K562 (cell line): ENCODE measurements around the gene NR5A2. TPM values are rescaled to one million over a fixed set of nuclear protein-coding genes. Genes with fewer than 3 reads are reported as not detected.

Experiments
- ATAC-seq: fragments of 200-7000 bp; cut with Tn5 transposase; 3 replicates; pipeline ENCODE4 v1.9.1; 2020; ENCODE audit warnings: moderate library complexity
- BruUV-seq: library from RNA; stranded (reverse); fragments of 400-500 nt; replicated peaks from 2 replicates; lab custom pipeline; 2021; lab: Mats Ljungman, UMichigan
- CTCF ChIA-PET: fragments of 300-600 bp; formaldehyde crosslinking; extraction: SDS; loops from one replicate; lab custom pipeline; 2021; ENCODE audit warnings: low intra/inter-chr PET ratio; lab: Yijun Ruan, JAX
- POLR2A ChIA-PET: fragments of 300-600, 350-650 bp; sonication (Branson Sonifier 250); formaldehyde crosslinking; extraction: SDS; loops from one replicate; lab custom pipeline; 2021; ENCODE audit warnings: antibody characterized with exemption, inconsistent platforms; lab: Yijun Ruan, JAX
- DNase-seq, 4 experiments: peaks; one replicate each; pipeline versions ENCODE4 v3.0.0 to v3.0.0-alpha.2; 2011 to 2018; ENCODE audit warnings: low spot score in 3 of 4, mixed read lengths in 3 of 4; ENCODE audit errors: extremely low read depth in 1 of 4
- FAIRE-seq: peaks from 2 replicates; lab custom pipeline; 2011; peaks lifted over from hg19 to GRCh38; lab: Jason Lieb, UNC
- H2AFZ ChIP-seq: 2 replicates; pipeline ENCODE4 v1.6.0; 2011; ENCODE audit warnings: low read depth, low read length, control low read depth, inconsistent platforms
- H3K27ac ChIP-seq: fragments of 200-600 bp; 3 replicates; pipeline ENCODE4 v1.8.0; 2011; ENCODE audit warnings: low read depth, mild to moderate bottlenecking, control low read depth, inconsistent platforms, low read length, moderate library complexity, mixed read lengths; ENCODE audit errors: extremely low read depth
- H3K27me3 ChIP-seq, 2 experiments: fragments of 300-600 bp in 1 of 2; 2 replicates in 1 of 2; 3 replicates in 1 of 2; pipeline versions ENCODE4 v1.6.0 to v1.8.0; 2011; ENCODE audit warnings: inconsistent platforms in 2 of 2, low read length in 2 of 2, mild to moderate bottlenecking in 1 of 2, mixed read lengths in 1 of 2, moderate library complexity in 1 of 2; ENCODE audit not compliant: control insufficient read depth in 2 of 2, insufficient read depth in 2 of 2
- H3K36me3 ChIP-seq: fragments of 300-600 bp; 3 replicates; pipeline ENCODE4 v1.8.0; 2011; ENCODE audit warnings: mild to moderate bottlenecking, low read length, inconsistent platforms; ENCODE audit not compliant: control insufficient read depth, insufficient read depth
- H3K4me1 ChIP-seq, 2 experiments: fragments of 200-600 bp in 1 of 2; replicated peaks in 1 of 2; 2 replicates in 1 of 2; 3 replicates in 1 of 2; pipeline versions ENCODE4 v1.5.1 to v1.8.0; 2011; ENCODE audit warnings: inconsistent platforms in 2 of 2, low read length in 2 of 2, mild to moderate bottlenecking in 1 of 2, mixed read lengths in 1 of 2, moderate library complexity in 1 of 2; ENCODE audit not compliant: control insufficient read depth in 2 of 2, insufficient read depth in 2 of 2
- H3K4me2 ChIP-seq: 2 replicates; pipeline ENCODE4 v1.6.1; 2011; ENCODE audit warnings: low read length, control low read depth, inconsistent platforms, mixed read lengths; ENCODE audit not compliant: insufficient read depth
- H3K4me3 ChIP-seq: fragments of 200-600 bp; sonication (generic), shearing (Covaris generic); 2 replicates; pipeline ENCODE4 v1.5.1; 2016; ENCODE audit warnings: control low read depth, inconsistent platforms
- H3K79me2 ChIP-seq: fragments of 200-600 bp; 3 replicates; pipeline ENCODE4 v1.8.0; 2011; ENCODE audit warnings: low read length, inconsistent platforms; ENCODE audit not compliant: control insufficient read depth, insufficient read depth
- H3K9ac ChIP-seq, 2 experiments: 2 replicates each; pipeline versions ENCODE4 v1.6.0 to v1.6.1; 2011; ENCODE audit warnings: low read depth in 2 of 2, low read length in 2 of 2, control low read depth in 1 of 2, inconsistent platforms in 1 of 2, mild to moderate bottlenecking in 1 of 2, mixed read lengths in 1 of 2; ENCODE audit not compliant: insufficient read depth in 1 of 2
- H3K9me1 ChIP-seq: one replicate; pipeline ENCODE4 v1.6.0; 2011; ENCODE audit warnings: inconsistent platforms, mild to moderate bottlenecking, low read length, moderate library complexity; ENCODE audit not compliant: control insufficient read depth, insufficient read depth
- H3K9me3 ChIP-seq: replicated peaks from 2 replicates; pipeline ENCODE4 v1.5.1; 2011; ENCODE audit warnings: low read depth, low read length, inconsistent platforms; ENCODE audit not compliant: control insufficient read depth, insufficient read depth
- H4K20me1 ChIP-seq: replicated peaks from 2 replicates; pipeline ENCODE4 v1.6.1; 2011; ENCODE audit warnings: low read length, inconsistent platforms, mixed read lengths; ENCODE audit not compliant: control insufficient read depth, insufficient read depth
- ARID2 ChIP-seq: fragments of 450-650 bp; IDR thresholded peaks from 2 replicates; pipeline ENCODE4 v1.6.1; 2017; ENCODE audit warnings: antibody characterized with exemption, mild to moderate bottlenecking
- ARNT ChIP-seq, 2 experiments: fragments of 450-650 bp; IDR thresholded peaks; 2 replicates each; pipeline ENCODE4 v1.6.1; 2016; ENCODE audit warnings: mild to moderate bottlenecking in 1 of 2
- BHLHE40 ChIP-seq: IDR thresholded peaks from 2 replicates; pipeline ENCODE4 v1.6.1; 2011; ENCODE audit warnings: low read length, improper control_type of control experiment
- EP300 ChIP-seq: IDR thresholded peaks from 2 replicates; pipeline ENCODE4 v1.6.1; 2012; ENCODE audit warnings: low read length, improper control_type of control experiment
- NBN ChIP-seq: fragments of 450-650 bp; IDR thresholded peaks from 2 replicates; pipeline ENCODE4 v1.6.1; 2016; ENCODE audit warnings: low read depth, mild to moderate bottlenecking
- NUFIP1 ChIP-seq: fragments of 450-650 bp; IDR thresholded peaks from 2 replicates; pipeline ENCODE4 v1.6.1; 2018; ENCODE audit not compliant: partially characterized antibody
- PHB ChIP-seq: fragments of 250-450 bp; sonication (Bioruptor Pico); IDR thresholded peaks from 2 replicates; pipeline ENCODE4 v1.5.0; 2021
- PYGO2 ChIP-seq: fragments of 450-650 bp; IDR thresholded peaks from 2 replicates; pipeline ENCODE4 v1.6.1; 2016; ENCODE audit warnings: mild to moderate bottlenecking, missing genetic modification characterization, moderate library complexity, missing compliant biosample characterization
- RB1 ChIP-seq: fragments of 450-650 bp; IDR thresholded peaks from 2 replicates; pipeline ENCODE4 v1.6.1; 2017; ENCODE audit warnings: low read depth, mild to moderate bottlenecking
- RBM17 ChIP-seq: fragments of 200-400 bp; formaldehyde crosslinking; IDR thresholded peaks from 2 replicates; pipeline ENCODE4 v1.6.1; 2017; ENCODE audit warnings: low read depth, mild to moderate bottlenecking, low read length, borderline replicate concordance
- REST ChIP-seq, 2 experiments: fragments of 450-650 bp; formaldehyde crosslinking in 1 of 2; IDR thresholded peaks; 2 replicates each; pipeline versions ENCODE4 v1.4.0 to v1.6.1; 2014 to 2020; ENCODE audit warnings: mild to moderate bottlenecking in 2 of 2, borderline replicate concordance in 1 of 2, low read depth in 1 of 2
- SNAPC5 ChIP-seq: fragments of 250-450 bp; sonication (Bioruptor Pico); IDR thresholded peaks from 2 replicates; pipeline ENCODE4 v1.8.0; 2021; ENCODE audit warnings: moderate library complexity, mild to moderate bottlenecking, inconsistent platforms
- SREBF2 ChIP-seq: sonication (generic); formaldehyde crosslinking; IDR thresholded peaks from 2 replicates; pipeline ENCODE4 v1.4.0; 2020; ENCODE audit warnings: mild to moderate bottlenecking, missing genetic modification reagents
- SRSF7 ChIP-seq: fragments of 200-400 bp; formaldehyde crosslinking; optimal IDR thresholded peaks from 2 replicates; pipeline ENCODE3; 2017; ENCODE audit warnings: mild to moderate bottlenecking, low read depth, low read length
- XRCC3 ChIP-seq: fragments of 450-650 bp; IDR thresholded peaks from 2 replicates; pipeline ENCODE4 v1.6.1; 2017; ENCODE audit warnings: mild to moderate bottlenecking, moderate library complexity
- WGBS: fragments of 100-300 bp; shearing (Covaris generic); methylation state at CpG from one replicate; pipeline ENCODE4 v1.1.6; 2016; ENCODE audit warnings: low coverage, mixed read lengths; ENCODE audit not compliant: insufficient coverage; ENCODE audit errors: missing lambda C conversion rate; 5-methylcytosine and 5-hydroxymethylcytosine counted together
- in situ Hi-C: fragments of 300-500 bp; cut with MboI; formaldehyde crosslinking; loops from 4 replicates; pipeline ENCODE4 v1.15.0; 2018; ENCODE audit warnings: inconsistent platforms, mixed read lengths
- intact Hi-C: fragments of 100-400 bp; cut with micrococcal nuclease; formaldehyde crosslinking; loops from 2 replicates; pipeline ENCODE4 v1.14.2; 2022
- polyA plus RNA-seq, 8 experiments: library from polyadenylated mRNA; depleted of rRNA in 4 of 8; stranded (reverse) in 5 of 8; unstranded in 3 of 8; fragments of >200 nt; fragmentation: Nextera tagmentation in 2 of 8; fragmentation: Illumina TruSeq in 1 of 8; extraction: Ambion mirVana in 2 of 8; extraction: Trizol in 1 of 8; gene quantifications; 2 replicates each; pipeline versions ENCODE4 v1.2.1 to v1.2.3, GENCODE V29; 2011 to 2014; ENCODE audit warnings: inconsistent platforms in 1 of 8, missing spikeins in 1 of 8
- total RNA-seq, 7 experiments: library from RNA; depleted of rRNA in 6 of 7; stranded (reverse); fragments of >200 nt in 6 of 7; fragmentation: Illumina TruSeq in 2 of 7; extraction: Trizol in 2 of 7; gene quantifications; 2 replicates each; pipeline versions ENCODE4 v1.2.1 to v1.2.3, GENCODE V29; 2011 to 2021; ENCODE audit warnings: low replicate concordance in 1 of 7

Gene NR5A2
- total and polyA plus RNA-seq, 9 of the 15 experiments (the other 6 are each of a cell fraction or from before 2014, with no cell fraction given), result 0.13 to 0.40 (median 0.29) TPM

GRCh38 chr1:200038325-200038980 lies 10.9 kb downstream of the NR5A2 start:
- H3K4me2 ChIP-seq, result no peak overlapping the region
- no TSS peak for BruUV-seq
- 2% methylated on average over 21 of the region's 32 CpGs for WGBS
- H3K79me2 ChIP-seq, result no peaks in the 10 kb centered on the region
- H3K36me3 ChIP-seq, result no peaks in the 10 kb centered on the region
- DNase-seq, result no peak
- no peaks in the 10 kb centered on the region for H3K9me3 ChIP-seq
- ChIA-PET POLR2A (no interaction called here), CTCF (no interaction called here)
- H3K9me1 ChIP-seq, result peaks cover 4% of the 10 kb centered on the region
- no peak overlapping the region for H2AFZ ChIP-seq
- H3K4me3 ChIP-seq, result no peak overlapping the region
- H3K27me3 ChIP-seq, result peaks cover 85 to 90% of the 10 kb centered on the region in 2 experiments
- ATAC-seq, result no peak
- in situ Hi-C loops (no loop called here), intact Hi-C loops (no loop called here)
- H3K4me1 ChIP-seq, result peaks cover 0 to 22% of the 10 kb centered on the region in 2 experiments; a peak in 1 of 5 replicates
- peaks cover 6% of the 10 kb centered on the region for H4K20me1 ChIP-seq
- no peak for FAIRE-seq
- no peak overlapping the region for H3K9ac ChIP-seq
- no peak overlapping the region for H3K27ac ChIP-seq
- no peak for TF ChIP-seq BHLHE40
- TF ChIP-seq SREBF2 (CRISPR knock-in tag), result no peak
- no peak for TF ChIP-seq ARNT (IDR thresholded peaks at IDR 0.05)
- no peak for TF ChIP-seq RB1
- no peak for TF ChIP-seq EP300
- no peak for TF ChIP-seq PYGO2 (tag)
- no peak for TF ChIP-seq XRCC3
- TF ChIP-seq SNAPC5, result no peak
- TF ChIP-seq NUFIP1, result no peak
- no peak for TF ChIP-seq REST (IDR thresholded peaks at IDR 0.05; ENCODE audit: borderline replicate concordance)
- TF ChIP-seq REST (CRISPR knock-in tag; IDR thresholded peaks at IDR 0.05; ENCODE audit: low read depth), result no peak
- no peak for TF ChIP-seq NBN
- no peak for TF ChIP-seq RBM17
- no peak for TF ChIP-seq ARID2
- no peak for TF ChIP-seq PHB
- TF ChIP-seq SRSF7, result no peak
